Activated T-helper 17 cell treated with anti-CD3 and anti-CD28 coated beads, Interleukin-2, amount 50 U/mL, for 72 hours (primary cell): ENCODE data around the gene CFTR. TPM values are rescaled to one million over a fixed set of nuclear protein-coding genes. Genes with fewer than 3 reads are reported as not detected.
"Not testable (repeated sequence)": the region's sequence is repeated elsewhere in the genome, so short reads cannot be mapped to it uniquely, and the experiment has no call there.

ENCODE experiments used
- ATAC-seq: fragments of 150-1000 bp; cut with Tn5 transposase; replicated peaks from 2 replicates; pipeline ENCODE4 v1.10.0; 2021; ENCODE audit warnings: mild to moderate bottlenecking, moderate library complexity
- H3K27ac Mint-ChIP-seq: one replicate; pipeline ENCODE4 v1.8.0; 2022; ENCODE audit warnings: mixed read lengths
- H3K27me3 Mint-ChIP-seq: one replicate; pipeline ENCODE4 v1.8.0; 2022; ENCODE audit warnings: mixed read lengths
- H3K36me3 Mint-ChIP-seq: one replicate; pipeline ENCODE4 v1.8.0; 2022; ENCODE audit warnings: low read depth, mild to moderate bottlenecking, mixed read lengths
- H3K4me1 Mint-ChIP-seq: one replicate; pipeline ENCODE4 v1.8.0; 2022; ENCODE audit warnings: mixed read lengths
- H3K4me3 Mint-ChIP-seq: one replicate; pipeline ENCODE4 v1.8.0; 2022; ENCODE audit warnings: mild to moderate bottlenecking, mixed read lengths
- H3K9me3 Mint-ChIP-seq: one replicate; pipeline ENCODE4 v1.8.0; 2022; ENCODE audit warnings: mixed read lengths
- total RNA-seq, 2 donors: library from RNA; stranded (reverse); gene quantifications; one replicate each; pipeline ENCODE4 v1.2.3, GENCODE V29; 2022

CFTR gene
- not detected for total RNA-seq

GRCh38 chr7:117479225-117480054 lies at the start of gene CFTR:
Gene CFTR (plus strand): TSS chr7:117480025. CDS start chr7:117480095, 70 bp downstream.
- Mint-ChIP-seq H3K27me3 (peaks cover 30% of the 10 kb centered on the region), H3K27ac (no peak within 1 kb of the TSS), H3K36me3 (no peaks in the 10 kb centered on the region), H3K4me1 (no peaks in the 10 kb centered on the region), H3K9me3 (no peaks in the 10 kb centered on the region), H3K4me3 (no peak within 1 kb of the TSS)
- ATAC-seq = no peak

GRCh38 chr7:117435475-117436043 lies 44.3 kb upstream of the CFTR start:
- Mint-ChIP-seq H3K27me3 (peaks cover 4% of the 10 kb centered on the region), H3K36me3 (no peaks in the 10 kb centered on the region), H3K9me3 (no peaks in the 10 kb centered on the region), H3K4me3 (no peak overlapping the region), H3K27ac (no peak overlapping the region), H3K4me1 (no peaks in the 10 kb centered on the region)
- peak; percentile 91 for ATAC-seq

GRCh38 chr7:117444646-117445045 lies 35.2 kb upstream of the CFTR start:
- Mint-ChIP-seq H3K36me3 (no peaks in the 10 kb centered on the region), H3K27ac (no peak overlapping the region), H3K4me3 (no peak overlapping the region), H3K9me3 (peaks cover 7% of the 10 kb centered on the region), H3K4me1 (no peaks in the 10 kb centered on the region), H3K27me3 (no peaks in the 10 kb centered on the region)
- no peak for ATAC-seq

- Mint-ChIP-seq H3K9me3 (peaks cover 13% of the 10 kb centered on the region), H3K27me3 (peaks cover under 1% of the 10 kb centered on the region), H3K4me1 (no peaks in the 10 kb centered on the region), H3K27ac (no peak overlapping the region), H3K4me3 (no peak overlapping the region), H3K36me3 (no peaks in the 10 kb centered on the region)
- no peak for ATAC-seq
These were observed 34.6 kb upstream of the CFTR start for GRCh38 chr7:117445206-117445605.

- Mint-ChIP-seq H3K27me3 (peaks cover 3% of the 10 kb centered on the region), H3K27ac (no peak overlapping the region), H3K4me1 (no peaks in the 10 kb centered on the region), H3K36me3 (no peaks in the 10 kb centered on the region), H3K9me3 (peaks cover 16% of the 10 kb centered on the region), H3K4me3 (no peak overlapping the region)
- no peak for ATAC-seq
These were observed 33.5 kb upstream of the CFTR start for GRCh38 chr7:117446220-117446815.

- Mint-ChIP-seq H3K4me3 (no peak overlapping the region), H3K4me1 (no peaks in the 10 kb centered on the region), H3K9me3 (peaks cover 17% of the 10 kb centered on the region), H3K27me3 (peaks cover 3% of the 10 kb centered on the region), H3K27ac (no peak overlapping the region), H3K36me3 (no peaks in the 10 kb centered on the region)
- ATAC-seq = no peak
These were observed 31.2 kb upstream of the CFTR start for GRCh38 chr7:117448655-117449054.

GRCh38 chr7:117458977-117459583 lies 20.7 kb upstream of the CFTR start:
- no peak overlapping the region for H3K4me3 Mint-ChIP-seq
- no peaks in the 10 kb centered on the region for H3K4me1 Mint-ChIP-seq
- no peak overlapping the region for H3K27ac Mint-ChIP-seq
- no peaks in the 10 kb centered on the region for H3K9me3 Mint-ChIP-seq
- ATAC-seq = no peak
- no peaks in the 10 kb centered on the region for H3K27me3 Mint-ChIP-seq
- no peaks in the 10 kb centered on the region for H3K36me3 Mint-ChIP-seq

- no peaks in the 10 kb centered on the region for H3K36me3 Mint-ChIP-seq
- no peaks in the 10 kb centered on the region for H3K9me3 Mint-ChIP-seq
- ATAC-seq = no peak
- H3K27ac Mint-ChIP-seq = no peak overlapping the region
- H3K27me3 Mint-ChIP-seq = no peaks in the 10 kb centered on the region
- no peak overlapping the region for H3K4me3 Mint-ChIP-seq
- H3K4me1 Mint-ChIP-seq = no peaks in the 10 kb centered on the region
These were observed 20.1 kb upstream of the CFTR start for GRCh38 chr7:117459735-117460134.

- H3K4me1 Mint-ChIP-seq, H3K36me3 Mint-ChIP-seq, H3K4me3 Mint-ChIP-seq, ATAC-seq, H3K27ac Mint-ChIP-seq, H3K9me3 Mint-ChIP-seq, H3K27me3 Mint-ChIP-seq: not testable (repeated sequence)
These were observed 19.0 kb upstream of the CFTR start for GRCh38 chr7:117460815-117461214.

GRCh38 chr7:117468174-117468573 lies 11.7 kb upstream of the CFTR start:
- Mint-ChIP-seq H3K27me3 (no peaks in the 10 kb centered on the region), H3K9me3 (no peaks in the 10 kb centered on the region), H3K4me3 (no peak overlapping the region), H3K27ac (no peak overlapping the region), H3K36me3 (no peaks in the 10 kb centered on the region), H3K4me1 (no peaks in the 10 kb centered on the region)
- ATAC-seq = no peak

GRCh38 chr7:117470777-117471176 lies 9.0 kb upstream of the CFTR start:
- Mint-ChIP-seq H3K27me3 (no peaks in the 10 kb centered on the region), H3K9me3 (no peaks in the 10 kb centered on the region), H3K27ac (no peak overlapping the region), H3K4me1 (no peaks in the 10 kb centered on the region), H3K36me3 (no peaks in the 10 kb centered on the region), H3K4me3 (no peak overlapping the region)
- ATAC-seq = no peak

GRCh38 chr7:117472335-117472734 lies 7.5 kb upstream of the CFTR start:
- peaks cover 3% of the 10 kb centered on the region for H3K27me3 Mint-ChIP-seq
- H3K9me3 Mint-ChIP-seq = no peaks in the 10 kb centered on the region
- H3K27ac Mint-ChIP-seq = no peak overlapping the region
- H3K4me1 Mint-ChIP-seq = no peaks in the 10 kb centered on the region
- H3K36me3 Mint-ChIP-seq = no peaks in the 10 kb centered on the region
- H3K4me3 Mint-ChIP-seq = no peak overlapping the region
- ATAC-seq = no peak

GRCh38 chr7:117476557-117477215 lies 3.1 kb upstream of the CFTR start:
- ATAC-seq = no peak
- Mint-ChIP-seq H3K36me3 (no peaks in the 10 kb centered on the region), H3K4me1 (no peaks in the 10 kb centered on the region), H3K27me3 (peaks cover 25% of the 10 kb centered on the region), H3K27ac (no peak overlapping the region), H3K4me3 (no peak overlapping the region), H3K9me3 (no peaks in the 10 kb centered on the region)

- no peak for ATAC-seq
- H3K4me3 Mint-ChIP-seq = no peak overlapping the region
- H3K36me3 Mint-ChIP-seq = no peaks in the 10 kb centered on the region
- H3K4me1 Mint-ChIP-seq = no peaks in the 10 kb centered on the region
- H3K9me3 Mint-ChIP-seq = no peaks in the 10 kb centered on the region
- no peak overlapping the region for H3K27ac Mint-ChIP-seq
- H3K27me3 Mint-ChIP-seq = peaks cover 30% of the 10 kb centered on the region
These were observed 995 bp upstream of the CFTR start for GRCh38 chr7:117478836-117479224.
